Stimulated activated CD4-positive, alpha-beta T cell treated with anti-CD3 and anti-CD28 coated beads, Interleukin-15, amount 100 ng/mL, for 48 hours (primary cell): Measurements from ENCODE around the gene FHIT.
"Not testable (repeated sequence)": the region's sequence is repeated elsewhere in the genome, so short reads cannot be mapped to it uniquely, and the experiment has no call there.

Experiments used
- DNase-seq, 2 donors: peaks; one replicate each; pipeline ENCODE4 v3.0.0-alpha.2; 2020; ENCODE audit warnings: low read depth in 2 of 2

Gene FHIT

GRCh38 chr3:61227799-61228198 lies 23.5 kb downstream of the FHIT start:
- DNase-seq: no peak

GRCh38 chr3:61226166-61226686 lies 25.0 kb downstream of the FHIT start:
- no peak for DNase-seq

- DNase-seq: no peak
Measured at GRCh38 chr3:61224823-61225222, 26.4 kb downstream of the FHIT start.

GRCh38 chr3:61223451-61223850 lies 27.8 kb downstream of the FHIT start:
- DNase-seq: no peak

GRCh38 chr3:61222467-61222866 lies 28.8 kb downstream of the FHIT start:
- DNase-seq: no peak

GRCh38 chr3:61221759-61222362 lies 29.4 kb downstream of the FHIT start:
- DNase-seq: no peak

GRCh38 chr3:61218504-61218903 lies 32.7 kb downstream of the FHIT start:
- DNase-seq: no peak

GRCh38 chr3:61216171-61216570 lies 35.1 kb downstream of the FHIT start:
- not testable (repeated sequence) for DNase-seq

GRCh38 chr3:61202086-61202485 lies 49.2 kb downstream of the FHIT start:
- no peak for DNase-seq

GRCh38 chr3:61201071-61201470 lies 50.2 kb downstream of the FHIT start:
- DNase-seq: no peak

- no peak for DNase-seq
Measured at GRCh38 chr3:61200270-61200669, 51.0 kb downstream of the FHIT start.

- no peak for DNase-seq
Measured at GRCh38 chr3:61199843-61200242, 51.4 kb downstream of the FHIT start.

GRCh38 chr3:61194892-61195538 lies 56.2 kb downstream of the FHIT start:
- no peak for DNase-seq

GRCh38 chr3:61192222-61192621 lies 59.0 kb downstream of the FHIT start:
- no peak for DNase-seq

- DNase-seq: not testable (repeated sequence)
Measured at GRCh38 chr3:61190205-61190604, 61.0 kb downstream of the FHIT start.

GRCh38 chr3:61186030-61186429 lies 65.2 kb downstream of the FHIT start:
- no peak for DNase-seq

GRCh38 chr3:61184956-61185355 lies 66.3 kb downstream of the FHIT start:
- no peak for DNase-seq

- no peak for DNase-seq
Measured at GRCh38 chr3:61182662-61183061, 68.6 kb downstream of the FHIT start.

- DNase-seq: no peak
Measured at GRCh38 chr3:61181874-61182273, 69.4 kb downstream of the FHIT start.

GRCh38 chr3:61180206-61180605 lies 71.0 kb downstream of the FHIT start:
- DNase-seq: no peak

GRCh38 chr3:61178167-61178566 lies 73.1 kb downstream of the FHIT start:
- DNase-seq: no peak

GRCh38 chr3:61177450-61177849 lies 73.8 kb downstream of the FHIT start:
- no peak for DNase-seq

- no peak for DNase-seq
Measured at GRCh38 chr3:61173676-61174075, 77.6 kb downstream of the FHIT start.

- DNase-seq: no peak
Measured at GRCh38 chr3:61172684-61173083, 78.6 kb downstream of the FHIT start.
